Activated CD8-positive, alpha-beta memory T cell treated with anti-CD3 and anti-CD28 coated beads for 4 hours (primary cell): Measurements from ENCODE around the gene LASP1NB.
"Not testable (repeated sequence)": the region's sequence is repeated elsewhere in the genome, so short reads cannot be mapped to it uniquely, and the experiment has no call there.

Source experiments
- DNase-seq, 2 donors: peaks; one replicate each; pipeline ENCODE4 v3.0.0-alpha.2; 2020; ENCODE audit warnings: low read depth in 2 of 2

LASP1NB gene

DNA sequence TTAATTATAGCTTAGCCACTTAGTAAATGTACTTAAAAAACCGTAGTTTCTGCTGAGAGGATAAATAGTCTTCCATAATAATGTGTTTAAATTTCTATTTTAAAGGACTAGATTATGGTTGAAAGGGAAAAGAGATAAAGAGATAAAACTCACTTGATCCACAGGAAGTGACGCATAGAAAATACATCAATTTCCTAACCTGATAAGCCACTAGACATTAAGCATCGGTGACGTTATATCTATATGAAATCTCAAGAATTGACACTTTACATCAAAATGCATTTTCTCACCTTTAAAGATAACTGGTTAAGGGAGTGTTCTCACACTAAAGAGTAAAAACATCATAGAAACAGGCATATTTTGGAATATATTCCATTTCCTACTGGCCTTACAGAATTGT lies 36.0 kb downstream of the LASP1NB start:
- DNase-seq = no peak

DNA sequence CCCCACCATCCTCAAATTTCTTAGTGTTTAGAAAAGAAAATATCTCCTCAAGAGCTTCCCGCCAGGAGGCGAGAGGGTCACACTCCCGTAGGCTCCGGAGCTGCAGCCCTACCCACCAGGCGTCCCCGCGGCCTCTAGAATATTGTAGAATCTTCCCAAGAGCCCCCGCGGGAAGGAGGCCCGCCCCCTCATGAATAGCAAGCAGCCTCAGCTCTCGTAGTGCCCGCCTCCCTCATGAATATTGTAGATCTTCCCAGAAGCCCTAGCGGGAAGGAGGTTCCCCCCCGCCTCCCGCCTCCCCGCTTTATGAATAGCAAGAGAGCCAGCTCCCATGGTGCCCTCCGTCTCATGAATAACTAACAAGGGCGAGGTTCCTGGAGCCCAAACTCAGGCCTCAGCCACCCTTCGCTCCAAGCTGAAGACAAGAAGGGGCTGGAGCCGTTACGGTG lies 41.9 kb downstream of the LASP1NB start, which contains the start of gene FBXO47:
Gene FBXO47, minus strand, starts transcription at position 114 of the 449 bp plus-strand sequence. CDS start 4,378 bp downstream, outside the sequence.
- peak; percentile 69 to 74 for DNase-seq

DNA sequence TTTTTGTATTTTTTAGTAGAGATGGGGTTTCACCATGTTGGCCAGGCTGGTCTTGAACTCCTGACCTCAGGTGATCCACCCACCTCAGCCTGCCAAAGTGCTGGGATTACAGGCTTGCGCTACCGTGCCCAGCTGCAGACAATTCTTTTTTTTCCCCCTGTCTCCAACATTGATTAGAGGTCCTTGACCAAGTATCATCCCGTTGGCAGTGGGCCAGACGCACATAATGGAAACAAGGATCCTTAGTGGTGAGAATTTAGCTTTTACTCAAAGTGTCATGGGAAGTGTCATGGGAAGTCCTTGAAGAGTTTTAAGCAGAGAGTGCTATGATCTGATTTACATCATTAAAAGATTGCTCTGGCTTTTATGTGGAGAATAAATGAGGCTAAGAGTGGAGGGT lies 43.9 kb downstream of the LASP1NB start:
- no peak for DNase-seq

DNA sequence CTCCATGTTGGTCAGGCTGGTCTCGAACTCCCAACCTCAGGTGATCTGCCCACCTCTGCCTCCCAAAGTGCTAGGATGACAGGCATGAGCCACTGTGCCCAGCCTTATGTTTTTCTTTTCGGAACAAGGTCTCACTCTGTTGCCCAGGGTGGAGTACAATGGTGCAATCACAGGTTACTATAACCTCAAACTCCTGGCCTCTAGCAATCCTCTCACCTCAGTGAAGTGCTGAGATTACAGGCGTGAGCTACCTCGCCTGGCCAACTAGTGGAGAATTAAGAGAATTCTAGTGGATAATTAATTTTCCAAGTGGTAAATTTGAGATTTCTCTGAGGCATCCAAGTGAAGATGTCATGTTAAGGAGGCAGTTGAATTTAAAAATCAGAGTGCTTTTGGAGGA lies 44.7 kb downstream of the LASP1NB start:
- DNase-seq = no peak

DNA sequence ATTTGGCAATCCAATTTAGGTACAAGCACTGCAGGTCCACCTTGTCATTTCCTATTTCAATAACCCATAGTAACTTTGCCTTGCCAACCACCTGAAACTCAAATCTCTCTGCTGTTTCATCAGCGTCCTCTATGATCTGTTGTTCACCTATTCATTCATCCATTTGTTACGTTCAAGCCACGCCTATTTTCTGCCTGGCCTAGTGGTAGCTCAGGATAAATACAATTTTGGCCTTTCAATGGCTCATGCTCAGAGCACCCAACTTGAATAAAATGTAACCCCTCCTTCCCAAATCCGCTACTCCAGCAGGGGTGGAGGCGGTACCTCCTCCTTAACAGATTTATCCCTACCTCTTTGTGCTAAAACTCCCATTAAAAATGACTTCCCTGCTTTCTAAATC lies 45.4 kb downstream of the LASP1NB start:
- no peak for DNase-seq

DNA sequence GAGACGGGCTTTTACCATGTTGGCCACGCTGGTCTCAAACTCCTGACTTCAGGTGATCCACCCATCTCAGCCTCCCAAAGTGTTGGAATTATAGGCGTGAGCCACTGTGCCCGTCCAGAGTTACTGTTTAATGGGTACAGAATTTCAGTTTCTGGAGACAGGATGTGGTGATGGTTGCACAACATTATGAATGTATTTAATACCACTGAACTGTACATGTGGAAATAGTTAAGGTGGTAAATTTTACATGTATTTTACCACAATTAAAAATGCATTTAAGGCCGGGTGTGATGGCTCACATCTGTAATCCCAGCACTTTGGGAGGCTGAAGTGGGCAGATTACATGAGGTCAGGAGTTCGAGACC lies 50.8 kb downstream of the LASP1NB start:
- not testable (repeated sequence) for DNase-seq

DNA sequence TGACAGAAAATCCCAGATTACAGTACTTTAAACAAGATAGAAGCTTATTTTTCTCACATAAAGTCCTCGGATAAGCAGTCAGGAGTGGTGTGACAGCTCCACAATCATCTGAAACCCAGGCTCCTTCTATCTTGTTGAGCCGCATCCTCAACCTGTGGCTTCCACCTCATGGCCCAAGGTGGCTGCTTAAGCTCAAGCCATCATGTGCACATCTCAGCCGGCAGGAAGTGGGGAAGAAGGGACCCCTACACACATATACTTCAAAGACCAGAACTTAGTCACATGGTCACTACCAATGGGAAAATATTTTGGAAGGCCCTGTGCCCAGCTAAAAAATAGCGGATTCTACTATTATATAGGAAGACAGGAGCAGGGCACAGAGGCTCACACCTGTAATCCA lies 52.8 kb downstream of the LASP1NB start:
- no peak for DNase-seq
